ENCODE measurements around the gene GHRL. TPM values are rescaled to one million over a fixed set of nuclear protein-coding genes. Genes with fewer than 3 reads are reported as not detected.

The GHRL gene
- total RNA-seq, 2 donors from 2014 or later, result 0.54 to 3.0 TPM

DNA sequence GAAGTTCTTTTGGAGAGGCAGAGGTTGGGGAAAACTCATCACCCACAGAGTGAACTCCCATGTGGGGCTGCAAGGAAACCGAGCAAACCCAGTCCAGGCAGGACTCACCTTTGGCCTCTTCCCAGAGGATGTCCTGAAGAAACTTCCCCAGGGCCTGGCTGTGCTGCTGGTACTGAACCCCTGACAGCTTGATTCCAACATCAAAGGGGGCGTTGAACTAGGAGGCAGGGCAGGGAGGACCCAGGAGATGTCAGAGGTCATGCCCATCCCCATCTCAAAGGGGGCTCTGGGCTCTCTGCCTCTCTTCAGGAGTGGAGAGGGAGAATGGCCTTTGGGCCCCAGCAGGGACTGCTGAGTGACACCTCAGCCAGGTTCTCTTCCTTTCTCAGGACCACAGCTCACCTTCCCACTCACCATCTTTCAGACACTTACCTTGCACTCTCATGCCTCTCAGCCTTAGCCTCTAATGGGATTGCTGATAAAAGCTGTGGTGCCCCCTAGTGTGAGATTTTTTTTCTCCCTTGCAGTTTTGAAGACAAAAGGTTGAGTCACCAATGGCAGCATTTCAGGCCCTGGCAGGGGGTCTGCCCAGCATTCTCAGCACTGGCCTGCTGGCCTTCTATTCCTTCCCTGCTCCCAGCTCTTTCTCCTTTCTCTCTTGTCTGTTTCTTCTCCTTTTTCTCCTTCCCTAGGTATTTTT is 6.0 kb downstream of the GHRL start:
- Histone ChIP-seq H3K36me3 (peaks cover 10% of the 10 kb centered on the region), H3K4me3 (no peak overlapping the region), H3K9me3 (no peaks in the 10 kb centered on the region), H3K4me1 (ENCODE audit: control insufficient read depth in 1 of 2, low read depth in 2 of 2) (no peaks in the 10 kb centered on the region), H3K27ac (no peak overlapping the region), H3K27me3 (replicated peaks; ENCODE audit: insufficient read depth) (no peaks in the 10 kb centered on the region)
- no peak for ATAC-seq (ENCODE audit: insufficient number of reproducible peaks, low FRiP score, low read depth)
- TF ChIP-seq, protein P1, sequence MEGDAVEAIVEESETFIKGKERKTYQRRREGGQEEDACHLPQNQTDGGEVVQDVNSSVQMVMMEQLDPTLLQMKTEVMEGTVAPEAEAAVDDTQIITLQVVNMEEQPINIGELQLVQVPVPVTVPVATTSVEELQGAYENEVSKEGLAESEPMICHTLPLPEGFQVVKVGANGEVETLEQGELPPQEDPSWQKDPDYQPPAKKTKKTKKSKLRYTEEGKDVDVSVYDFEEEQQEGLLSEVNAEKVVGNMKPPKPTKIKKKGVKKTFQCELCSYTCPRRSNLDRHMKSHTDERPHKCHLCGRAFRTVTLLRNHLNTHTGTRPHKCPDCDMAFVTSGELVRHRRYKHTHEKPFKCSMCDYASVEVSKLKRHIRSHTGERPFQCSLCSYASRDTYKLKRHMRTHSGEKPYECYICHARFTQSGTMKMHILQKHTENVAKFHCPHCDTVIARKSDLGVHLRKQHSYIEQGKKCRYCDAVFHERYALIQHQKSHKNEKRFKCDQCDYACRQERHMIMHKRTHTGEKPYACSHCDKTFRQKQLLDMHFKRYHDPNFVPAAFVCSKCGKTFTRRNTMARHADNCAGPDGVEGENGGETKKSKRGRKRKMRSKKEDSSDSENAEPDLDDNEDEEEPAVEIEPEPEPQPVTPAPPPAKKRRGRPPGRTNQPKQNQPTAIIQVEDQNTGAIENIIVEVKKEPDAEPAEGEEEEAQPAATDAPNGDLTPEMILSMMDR (IDR thresholded peaks at IDR 0.05), result peak; percentile 36
- DNase-seq (ENCODE audit: low spot score), result peak; percentile 31

DNA sequence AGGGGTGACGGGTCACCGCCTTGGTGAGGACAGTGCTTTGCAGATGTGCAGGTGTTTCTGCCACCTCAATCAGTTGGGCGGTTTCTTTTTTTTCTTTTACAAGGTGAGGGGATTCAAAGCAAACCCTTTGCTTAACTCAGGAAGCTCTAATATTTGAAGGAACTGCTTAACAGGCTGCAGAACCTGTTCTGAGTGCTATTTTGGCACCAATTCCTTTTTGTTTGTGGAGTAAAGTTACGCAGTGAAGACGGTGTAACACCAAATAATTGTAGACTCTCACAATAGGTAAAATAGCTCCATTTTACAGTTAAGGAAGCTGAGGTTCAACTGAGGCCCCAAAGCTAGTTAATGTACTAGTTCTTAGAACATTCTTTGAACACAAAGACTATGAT is 6.6 kb downstream of the GHRL start:
- no peaks in the 10 kb centered on the region for H3K27me3 ChIP-seq (replicated peaks; ENCODE audit: insufficient read depth)

DNA sequence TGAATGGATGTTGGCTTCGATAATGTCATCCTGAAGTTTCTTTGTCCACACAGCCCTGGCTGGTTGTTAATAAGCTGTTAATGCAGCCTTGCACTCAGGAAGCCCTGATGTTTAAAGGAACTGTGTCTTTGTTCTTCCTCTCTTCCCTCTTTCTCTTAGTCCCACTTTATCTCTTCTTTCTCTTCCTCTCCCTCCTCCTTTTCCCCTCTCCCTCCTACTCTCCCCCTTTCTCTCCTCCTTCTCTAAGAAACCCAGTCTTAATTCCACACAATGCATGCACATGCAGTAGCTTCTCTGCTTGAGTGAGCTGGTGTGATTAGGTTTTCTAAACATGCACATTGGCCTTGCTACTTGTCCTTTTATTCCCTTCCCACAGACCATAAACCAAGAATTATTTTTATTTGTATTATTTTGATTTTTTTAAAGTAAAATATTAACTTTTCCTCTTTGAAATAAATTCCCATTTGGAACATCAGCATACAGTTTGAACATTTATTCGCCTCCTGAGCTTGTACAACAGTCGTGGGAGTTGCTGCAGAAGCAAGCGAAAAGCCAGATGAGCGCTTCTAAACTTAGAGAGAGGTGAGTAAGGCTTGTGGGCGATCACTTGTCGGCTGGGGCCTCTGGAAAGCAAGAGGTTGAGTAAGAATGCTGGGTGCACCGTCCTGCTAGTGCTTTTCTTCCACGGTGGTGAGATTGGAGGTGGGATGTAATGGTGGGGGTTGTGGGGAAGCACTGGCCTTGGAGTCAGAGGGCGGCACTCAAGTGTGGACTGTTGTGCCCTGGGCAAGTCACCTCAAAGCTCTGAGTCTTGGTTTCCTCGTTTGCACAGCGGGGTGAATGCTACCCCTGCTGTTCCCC is 7.2 kb downstream of the GHRL start:
- H3K27me3 ChIP-seq (replicated peaks; ENCODE audit: insufficient read depth), result no peaks in the 10 kb centered on the region
- no peak overlapping the region for H3K4me3 ChIP-seq
- TF ChIP-seq, protein P1 (IDR thresholded peaks at IDR 0.05), result no peak
- H3K27ac ChIP-seq, result no peak overlapping the region
- H3K36me3 ChIP-seq, result peaks cover 10% of the 10 kb centered on the region
- no peaks in the 10 kb centered on the region for H3K4me1 ChIP-seq (ENCODE audit: control insufficient read depth in 1 of 2, low read depth in 2 of 2)
- H3K9me3 ChIP-seq, result no peaks in the 10 kb centered on the region
- no peak for DNase-seq (ENCODE audit: low spot score)
- ATAC-seq (ENCODE audit: insufficient number of reproducible peaks, low FRiP score, low read depth), result no peak

More for the DNA sequence above, 6.6 kb downstream of the GHRL start:
- Histone ChIP-seq H3K36me3 (peaks cover 7% of the 10 kb centered on the region), H3K9me3 (no peaks in the 10 kb centered on the region), H3K4me3 (no peak overlapping the region), H3K27ac (no peak overlapping the region), H3K4me1 (ENCODE audit: control insufficient read depth in 1 of 2, low read depth in 2 of 2) (no peaks in the 10 kb centered on the region)
- TF ChIP-seq, protein P1 (IDR thresholded peaks at IDR 0.05), result no peak
- DNase-seq (ENCODE audit: low spot score) (no peak), ATAC-seq (ENCODE audit: insufficient number of reproducible peaks, low FRiP score, low read depth) (no peak)

DNA sequence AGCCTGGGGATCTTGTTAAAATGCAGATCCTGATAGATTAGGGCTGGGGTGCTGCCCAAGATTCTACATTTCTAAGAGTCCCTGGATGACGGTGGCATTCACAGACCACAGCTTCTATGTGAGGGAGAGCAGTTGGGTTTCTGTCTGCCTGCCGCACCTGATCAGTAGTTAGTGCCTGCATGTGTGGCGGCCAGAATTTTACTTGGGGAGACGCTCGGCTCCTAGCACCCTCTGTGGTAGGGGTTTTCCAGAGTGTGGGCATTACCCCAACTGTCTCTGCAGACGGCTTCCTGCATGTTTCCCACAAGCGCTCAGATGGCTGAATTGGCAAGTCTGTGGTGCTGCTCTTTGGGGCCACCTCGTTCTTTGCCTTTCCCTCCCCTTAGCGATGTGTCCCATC is 8.3 kb downstream of the GHRL start:
- H3K9me3 ChIP-seq, result no peaks in the 10 kb centered on the region
- H3K27me3 ChIP-seq (replicated peaks; ENCODE audit: insufficient read depth), result no peaks in the 10 kb centered on the region
- no peak overlapping the region for H3K27ac ChIP-seq
- TF ChIP-seq, protein P1 (IDR thresholded peaks at IDR 0.05), result no peak
- H3K4me3 ChIP-seq, result no peak overlapping the region
- no peaks in the 10 kb centered on the region for H3K4me1 ChIP-seq (ENCODE audit: control insufficient read depth in 1 of 2, low read depth in 2 of 2)
- DNase-seq (ENCODE audit: low spot score), result no peak
- H3K36me3 ChIP-seq, result peaks cover 20% of the 10 kb centered on the region
- ATAC-seq (ENCODE audit: insufficient number of reproducible peaks, low FRiP score, low read depth), result no peak

DNA sequence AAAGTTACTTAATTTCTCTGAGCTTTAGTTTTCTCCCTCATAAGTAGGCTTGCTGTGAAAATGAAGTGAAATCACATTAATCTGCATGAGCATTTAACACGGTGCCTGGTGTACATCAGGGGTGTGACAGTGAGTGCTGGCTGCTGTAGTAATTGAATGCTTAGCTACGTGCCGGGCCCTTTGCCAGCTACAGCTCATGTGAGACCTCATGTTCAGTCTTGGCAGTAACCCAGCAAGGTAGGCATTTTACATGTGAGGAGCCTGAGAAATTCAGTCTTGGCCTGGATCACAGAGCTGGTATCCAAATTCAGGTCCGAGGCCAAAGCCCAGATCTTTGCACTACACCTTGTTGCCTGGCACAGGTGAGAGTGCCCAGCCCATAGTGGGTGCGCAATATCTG is 9.1 kb downstream of the GHRL start:
- ATAC-seq (ENCODE audit: insufficient number of reproducible peaks, low FRiP score, low read depth), result no peak
- H3K36me3 ChIP-seq, result peaks cover 27% of the 10 kb centered on the region
- no peaks in the 10 kb centered on the region for H3K4me1 ChIP-seq (ENCODE audit: control insufficient read depth in 1 of 2, low read depth in 2 of 2)
- no peak overlapping the region for H3K27ac ChIP-seq
- TF ChIP-seq, protein P1 (IDR thresholded peaks at IDR 0.05), result no peak
- H3K27me3 ChIP-seq (replicated peaks; ENCODE audit: insufficient read depth), result no peaks in the 10 kb centered on the region
- H3K9me3 ChIP-seq, result no peaks in the 10 kb centered on the region
- no peak overlapping the region for H3K4me3 ChIP-seq
- DNase-seq (ENCODE audit: low spot score), result no peak
